Hematopoietic multipotent progenitor cell treated with erythropoietin and hydrocortisone succinate and interleukin-3 and kit ligand, for 8 days (in vitro differentiated cells): ENCODE measurements around the gene CEP170.
"Not testable (repeated sequence)": the region's sequence is repeated elsewhere in the genome, so short reads cannot be mapped to it uniquely, and the experiment has no call there.

Experiments
- DNase-seq: peaks from one replicate; pipeline ENCODE4 v3.0.0-alpha.2; 2015

Gene CEP170

GRCh38 chr1:243150906-243151305 is 104.2 kb downstream of the CEP170 start:
- DNase-seq, result not testable (repeated sequence)

- DNase-seq, result not testable (repeated sequence)
Observed at GRCh38 chr1:243149120-243149519, 106.0 kb downstream of the CEP170 start.

GRCh38 chr1:243147351-243147750 is 107.7 kb downstream of the CEP170 start:
- not testable (repeated sequence) for DNase-seq

- not testable (repeated sequence) for DNase-seq
Observed at GRCh38 chr1:243140498-243140897, 114.6 kb downstream of the CEP170 start.

DNA sequence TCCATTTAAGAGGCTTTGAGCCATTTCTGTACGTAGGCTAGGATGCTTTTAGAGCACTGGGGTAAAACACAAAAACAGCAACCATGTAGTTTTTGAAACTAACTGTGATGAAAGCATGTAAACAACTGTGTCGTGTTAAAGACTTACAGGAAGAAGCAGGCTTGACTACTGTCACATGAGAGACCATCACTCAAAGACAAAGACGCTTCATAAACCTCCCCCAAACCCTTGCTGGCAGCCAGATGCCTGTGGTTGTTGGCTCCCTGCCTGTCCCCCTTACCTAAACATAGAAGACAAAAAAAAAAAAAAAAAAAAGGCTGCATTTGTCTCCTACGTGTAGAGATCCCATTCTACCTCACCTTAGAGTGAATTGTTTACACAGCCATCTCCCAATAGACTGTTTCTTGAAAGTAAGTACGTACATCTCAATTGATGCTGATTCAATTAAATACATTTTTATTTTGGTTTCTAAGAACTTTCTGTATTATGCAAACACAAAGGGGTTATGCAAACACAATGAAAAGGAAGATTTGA is 132.1 kb downstream of the CEP170 start:
- not testable (repeated sequence) for DNase-seq

GRCh38 chr1:243121939-243122338 is 133.1 kb downstream of the CEP170 start:
- DNase-seq, result not testable (repeated sequence)

DNA sequence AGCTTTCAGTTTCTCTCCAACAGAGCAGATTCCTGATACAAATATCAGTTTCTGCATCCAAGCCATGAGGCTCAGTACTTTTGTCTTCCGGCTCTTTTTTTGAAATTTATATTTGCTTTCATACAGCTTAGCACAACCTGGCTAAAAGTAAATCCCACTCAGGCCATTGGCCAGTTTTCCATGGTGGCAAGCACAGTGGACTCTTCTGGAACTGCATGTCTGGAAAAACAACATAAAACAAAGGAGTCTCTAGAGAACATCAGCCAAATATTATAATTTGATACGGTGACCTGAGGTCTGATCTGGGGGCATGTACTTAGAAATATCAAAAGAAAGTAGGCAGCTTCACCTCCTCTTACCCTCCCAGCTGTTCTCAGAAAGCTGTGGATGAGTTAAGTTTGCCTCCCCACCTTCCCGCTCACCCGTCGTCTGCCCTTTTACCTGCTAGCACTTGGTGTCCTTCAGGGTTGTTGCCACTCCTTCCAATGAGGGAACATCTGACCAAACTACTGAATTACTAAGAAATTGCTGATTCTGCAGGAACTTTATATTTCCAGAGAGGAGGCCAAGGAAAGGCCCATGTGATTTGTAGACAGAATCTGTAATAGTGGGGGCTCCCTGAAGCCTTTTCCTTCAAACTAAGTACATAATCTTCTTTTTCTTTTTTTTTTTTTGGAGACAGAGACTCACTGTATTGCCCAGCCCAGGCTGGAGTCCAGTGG is 136.3 kb downstream of the CEP170 start:
- DNase-seq, result not testable (repeated sequence)

GRCh38 chr1:243116187-243116586 is 138.9 kb downstream of the CEP170 start:
- DNase-seq, result not testable (repeated sequence)

DNA sequence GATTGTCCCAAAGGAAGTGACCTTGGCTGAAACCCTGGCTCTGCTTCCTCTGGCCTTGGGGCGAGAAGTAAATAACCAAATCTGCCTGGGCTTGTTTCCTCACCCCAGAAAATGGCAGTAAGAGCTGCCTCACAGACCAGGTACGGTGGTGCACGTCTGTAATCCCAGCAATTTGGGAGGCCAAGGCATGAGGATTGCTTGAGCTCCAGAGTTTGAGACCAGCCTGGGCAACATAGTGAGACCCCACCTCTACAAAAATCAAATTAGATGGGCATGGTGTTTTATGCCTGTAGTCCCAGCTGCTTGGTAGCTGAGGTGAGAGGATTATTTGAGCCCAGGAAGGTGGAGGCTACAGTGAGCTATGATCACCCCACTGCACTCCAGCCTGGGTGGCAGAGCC is 140.3 kb downstream of the CEP170 start:
- not testable (repeated sequence) for DNase-seq

DNA sequence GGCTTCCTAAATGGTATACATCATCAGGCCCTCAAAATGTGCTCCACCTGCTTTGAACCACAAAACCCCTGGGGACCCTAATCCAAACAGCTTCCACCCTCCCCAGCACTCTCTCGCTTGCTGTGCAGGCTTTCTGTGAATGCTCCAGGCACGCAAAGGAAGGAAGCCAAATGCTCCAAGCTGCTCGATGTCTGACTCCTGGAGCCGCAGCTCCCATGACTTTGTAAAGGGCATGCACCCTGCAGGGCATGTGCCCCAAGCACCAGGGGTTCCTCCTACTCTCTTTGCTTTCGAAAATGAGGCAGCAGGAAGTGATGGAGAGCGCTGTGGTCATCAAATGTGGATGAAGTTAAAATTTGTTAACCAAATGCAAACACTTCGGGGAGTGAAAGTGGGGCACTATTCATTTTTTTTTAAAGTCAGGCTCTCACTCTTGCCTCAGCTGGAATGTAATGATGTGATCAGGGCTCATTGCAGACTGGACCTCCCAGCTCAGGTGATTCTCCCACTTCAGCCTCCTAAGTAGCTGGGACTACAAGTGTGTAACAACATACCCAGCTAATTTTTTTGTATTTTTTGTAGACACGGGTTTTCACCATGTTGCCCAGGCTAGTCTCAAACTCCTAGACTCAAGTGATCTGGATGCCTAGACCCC is 140.9 kb downstream of the CEP170 start:
- DNase-seq, result not testable (repeated sequence)

GRCh38 chr1:243107171-243107570 is 147.9 kb downstream of the CEP170 start:
- not testable (repeated sequence) for DNase-seq

- peak; percentile 65 for DNase-seq
Observed at GRCh38 chr1:243105652-243106332, 149.3 kb downstream of the CEP170 start.

GRCh38 chr1:243105104-243105503 is 150.0 kb downstream of the CEP170 start:
- not testable (repeated sequence) for DNase-seq

DNA sequence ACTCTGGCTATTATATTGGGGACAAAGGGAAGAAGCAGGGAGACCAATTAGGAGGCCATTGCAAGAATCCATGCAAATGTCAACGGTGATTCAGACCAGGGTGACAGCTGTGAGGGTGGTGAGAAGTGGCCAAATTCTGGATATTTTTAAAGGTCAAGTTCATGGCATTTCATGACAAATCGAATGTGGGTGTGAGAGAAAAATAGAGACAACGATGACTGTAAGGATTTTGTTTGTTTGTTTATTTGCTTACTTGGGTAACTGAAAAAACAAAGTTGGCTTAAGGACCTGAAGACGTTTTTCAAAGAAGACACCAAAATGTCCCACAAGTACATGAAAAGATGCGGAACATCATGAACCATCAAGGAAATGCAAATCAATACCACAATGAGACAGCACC is 150.6 kb downstream of the CEP170 start:
- not testable (repeated sequence) for DNase-seq

- not testable (repeated sequence) for DNase-seq
Observed at GRCh38 chr1:243101551-243102050, 153.5 kb downstream of the CEP170 start.

DNA sequence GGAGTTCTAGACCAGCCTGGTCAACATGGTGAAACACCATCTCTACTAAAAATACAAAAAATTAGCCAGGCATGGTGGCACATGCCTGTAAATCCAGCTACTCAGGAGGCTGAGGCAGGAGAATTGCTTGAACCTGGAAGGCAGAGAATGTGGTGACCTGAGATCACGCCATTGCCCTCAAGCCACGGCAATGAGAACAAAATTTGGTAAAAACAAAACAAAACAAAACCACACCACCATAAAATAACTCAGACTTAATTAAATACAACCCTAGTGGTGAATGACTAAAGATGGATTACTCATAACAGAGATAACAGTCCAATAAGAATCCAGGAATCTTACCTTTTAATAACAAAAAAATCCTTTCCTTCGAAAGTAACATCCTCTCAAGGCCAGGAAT is 167.7 kb downstream of the CEP170 start:
- DNase-seq, result not testable (repeated sequence)
